HG03196 (cell line): ENCODE measurements around the gene TRAPPC10.

ENCODE experiments used
- ATAC-seq: cut with Tn5 transposase; IDR thresholded peaks from one replicate; pipeline ENCODE4 v1.9.1; 2021; ENCODE audit not compliant: unreplicated experiment

The TRAPPC10 gene

GRCh38 chr21:44011579-44012473 is at the start of gene TRAPPC10:
Gene TRAPPC10 (plus strand): TSS chr21:44012309. CDS start chr21:44012494, 185 bp downstream.
- peak; percentile 65 for ATAC-seq

GRCh38 chr21:43965911-43966585 is 46.1 kb upstream of the TRAPPC10 start:
- ATAC-seq = no peak

GRCh38 chr21:43966946-43967512 is 45.1 kb upstream of the TRAPPC10 start:
- no peak for ATAC-seq

- ATAC-seq = no peak
Measured at GRCh38 chr21:43967981-43968380, 44.1 kb upstream of the TRAPPC10 start.

GRCh38 chr21:43968410-43969114 is 43.5 kb upstream of the TRAPPC10 start:
- ATAC-seq = no peak

GRCh38 chr21:43969115-43969444 is 43.0 kb upstream of the TRAPPC10 start:
- no peak for ATAC-seq

GRCh38 chr21:43970551-43970950 is 41.6 kb upstream of the TRAPPC10 start:
- ATAC-seq = no peak

GRCh38 chr21:43971201-43971991 is 40.7 kb upstream of the TRAPPC10 start:
- ATAC-seq = no peak

GRCh38 chr21:43971992-43972255 is 40.2 kb upstream of the TRAPPC10 start:
- ATAC-seq = no peak

- ATAC-seq = no peak
Measured at GRCh38 chr21:43972850-43973633, 39.1 kb upstream of the TRAPPC10 start.

- no peak for ATAC-seq
Measured at GRCh38 chr21:43973634-43973955, 38.5 kb upstream of the TRAPPC10 start.

- ATAC-seq = no peak
Measured at GRCh38 chr21:43974791-43975468, 37.2 kb upstream of the TRAPPC10 start.

- ATAC-seq = peak; percentile 49
Measured at GRCh38 chr21:43975469-43976098, 36.5 kb upstream of the TRAPPC10 start.

GRCh38 chr21:43976661-43977060 is 35.4 kb upstream of the TRAPPC10 start:
- ATAC-seq = no peak

GRCh38 chr21:43978060-43978459 is 34.0 kb upstream of the TRAPPC10 start:
- ATAC-seq = no peak

- ATAC-seq = no peak
Measured at GRCh38 chr21:43979654-43980053, 32.5 kb upstream of the TRAPPC10 start.

- no peak for ATAC-seq
Measured at GRCh38 chr21:43981151-43981870, 30.8 kb upstream of the TRAPPC10 start.

GRCh38 chr21:43981871-43982210 is 30.3 kb upstream of the TRAPPC10 start:
- no peak for ATAC-seq
